Eye (tissue), 1 donor: Measurements from ENCODE around the gene TMEM95.

Experiments used
- DNase-seq: peaks from one replicate; pipeline ENCODE4 v3.0.0-alpha.2; 2015

Gene TMEM95, protein sequence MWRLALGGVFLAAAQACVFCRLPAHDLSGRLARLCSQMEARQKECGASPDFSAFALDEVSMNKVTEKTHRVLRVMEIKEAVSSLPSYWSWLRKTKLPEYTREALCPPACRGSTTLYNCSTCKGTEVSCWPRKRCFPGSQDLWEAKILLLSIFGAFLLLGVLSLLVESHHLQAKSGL

DNA sequence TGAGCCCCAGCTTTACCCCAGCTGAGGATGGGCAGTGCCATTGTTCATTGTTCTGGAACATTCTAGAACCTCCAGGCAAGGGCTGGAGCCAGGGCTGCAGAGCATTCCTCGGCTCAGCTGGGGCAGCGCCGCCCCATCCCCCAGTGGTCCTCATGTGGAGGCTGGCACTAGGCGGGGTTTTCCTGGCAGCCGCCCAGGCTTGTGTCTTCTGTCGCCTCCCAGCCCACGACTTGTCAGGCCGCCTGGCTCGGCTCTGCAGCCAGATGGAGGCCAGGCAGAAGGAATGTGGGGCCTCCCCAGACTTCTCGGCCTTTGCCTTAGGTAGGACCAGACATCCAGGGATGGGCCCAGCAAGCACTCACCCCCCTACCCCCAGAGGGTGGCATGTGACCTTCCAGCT, at the start of gene TMEM95:
Gene TMEM95, plus strand, starts transcription at position 104 of the 400 bp plus-strand sequence. Its CDS starts 49 bp downstream, at position 153.
- DNase-seq, result peak; percentile 39

DNA sequence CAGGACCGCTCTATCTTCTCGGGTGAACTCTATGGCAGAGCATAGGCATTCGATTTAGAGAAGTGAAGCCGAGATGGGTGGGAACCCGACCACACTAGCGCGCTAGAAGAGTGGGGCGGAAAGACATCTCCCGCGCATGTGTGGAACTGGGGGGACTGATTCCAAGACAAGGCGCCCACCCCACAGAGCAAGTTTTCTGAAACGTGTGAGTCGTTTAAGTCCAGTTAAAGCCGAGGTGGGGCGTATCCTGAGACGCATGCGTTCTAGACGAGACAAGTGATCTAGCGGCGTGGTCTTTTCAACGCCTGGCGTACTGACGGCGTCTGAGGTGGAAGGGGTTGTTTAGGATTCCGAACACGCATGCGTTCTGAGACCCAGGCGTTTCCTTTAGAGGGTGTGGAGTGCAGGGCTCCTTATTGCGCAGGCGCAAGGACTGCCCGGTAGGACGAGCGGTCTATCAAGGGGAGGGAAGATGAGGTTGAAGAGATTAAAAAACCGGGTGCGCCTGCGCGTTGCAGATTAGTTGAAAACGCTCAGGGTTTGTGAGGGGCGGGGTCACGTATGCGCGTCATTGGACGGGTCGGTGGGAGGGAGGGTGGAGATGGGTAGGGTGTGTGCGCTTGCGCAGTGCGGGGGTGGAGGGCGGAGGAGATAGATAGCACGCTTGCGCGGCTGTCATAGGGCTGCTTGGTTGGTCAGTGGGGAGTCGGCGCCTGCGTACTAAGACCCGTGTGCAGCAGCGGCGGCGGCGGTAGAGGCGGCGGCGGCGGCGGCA, 47.9 kb upstream of the TMEM95 start, which contains the start of gene EIF5A:
Gene EIF5A, plus strand, starts transcription at position 718 of the 775 bp plus-strand sequence. CDS start 2,008 bp downstream, outside the sequence.
- DNase-seq, result peak; percentile 100

DNA sequence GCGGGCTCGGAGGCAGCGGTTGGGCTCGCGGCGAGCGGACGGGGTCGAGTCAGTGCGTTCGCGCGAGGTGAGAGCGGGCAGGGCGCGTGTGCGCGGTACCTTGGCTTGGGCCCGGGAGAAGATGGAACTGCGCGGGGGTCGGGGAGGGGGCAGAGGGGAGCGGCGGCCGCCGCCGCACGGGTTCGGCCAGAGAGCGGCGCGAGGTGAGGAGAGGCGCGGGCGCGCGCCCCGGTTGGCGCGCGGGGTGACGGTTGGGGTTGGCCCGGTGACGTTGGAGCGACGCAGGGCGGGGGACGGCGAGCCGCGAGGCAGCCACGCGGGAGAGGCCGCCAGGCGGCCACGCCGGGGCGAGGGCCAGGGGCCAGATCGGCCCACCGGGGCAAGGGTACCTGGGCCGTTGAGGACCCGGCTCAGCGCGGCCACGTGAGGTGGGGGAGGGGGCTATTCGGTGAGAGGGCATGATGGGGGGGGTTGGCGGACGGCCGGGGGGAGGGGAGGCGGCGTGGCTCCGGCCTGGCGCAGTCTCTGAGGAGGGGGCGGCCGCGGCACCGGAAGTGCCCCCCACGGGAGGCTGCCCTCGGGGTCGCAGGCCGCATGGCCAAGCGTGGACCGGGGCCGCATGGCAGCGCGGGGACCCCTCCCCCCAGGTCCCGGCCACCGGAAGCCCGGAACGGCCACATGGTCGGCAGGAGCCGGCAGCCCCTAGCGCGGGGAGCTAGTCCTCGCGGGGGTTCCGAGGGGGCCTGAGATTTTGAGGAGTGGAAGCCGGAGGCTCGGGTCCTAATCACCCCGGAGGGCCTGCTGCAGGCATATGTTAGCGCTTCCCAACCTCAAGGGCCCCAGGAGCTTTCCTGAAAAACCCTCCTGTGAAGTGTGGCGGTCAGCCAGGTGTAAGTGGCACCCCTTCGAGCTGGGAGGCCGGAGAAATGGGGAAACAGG, 47.0 kb upstream of the TMEM95 start:
- no peak for DNase-seq

DNA sequence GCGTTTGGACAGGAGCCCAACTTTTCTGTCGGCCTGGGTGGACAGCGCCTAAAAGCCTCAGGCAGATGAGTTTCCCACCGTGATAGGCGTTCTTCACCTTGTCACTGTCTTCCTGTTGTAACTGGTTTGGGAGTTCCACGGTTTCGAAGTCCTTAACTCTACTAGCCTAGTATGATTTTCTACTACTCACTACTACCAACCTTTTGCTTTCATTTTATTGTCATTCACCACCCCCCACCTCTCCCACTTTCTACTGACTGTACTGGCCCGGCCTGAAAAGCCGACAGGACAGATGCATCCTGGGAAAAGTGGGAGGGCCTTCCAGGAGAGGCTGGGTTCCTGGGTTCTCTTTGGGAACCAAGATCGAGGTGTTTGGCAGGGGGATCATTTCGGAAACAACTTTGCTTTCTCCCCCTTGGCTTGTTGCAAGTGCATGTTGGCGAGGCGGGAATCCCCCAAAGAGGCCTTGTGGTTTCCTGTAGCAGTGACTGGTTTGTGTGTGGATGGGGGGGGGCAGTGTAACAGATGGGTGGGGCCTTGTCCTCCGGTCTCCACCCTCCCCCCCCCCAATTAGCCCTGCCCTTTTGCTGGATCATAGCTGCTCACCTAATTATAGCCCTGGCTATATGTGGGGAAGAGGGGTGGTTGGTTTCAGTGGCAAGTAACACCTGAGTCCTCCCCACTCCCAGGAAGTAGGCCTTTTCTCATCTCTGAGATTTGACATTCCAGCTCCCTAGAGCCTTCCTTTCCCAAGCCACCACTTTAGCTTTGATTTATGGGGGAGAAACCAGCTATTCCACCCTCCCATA, 46.1 kb upstream of the TMEM95 start:
- peak; percentile 86 for DNase-seq

DNA sequence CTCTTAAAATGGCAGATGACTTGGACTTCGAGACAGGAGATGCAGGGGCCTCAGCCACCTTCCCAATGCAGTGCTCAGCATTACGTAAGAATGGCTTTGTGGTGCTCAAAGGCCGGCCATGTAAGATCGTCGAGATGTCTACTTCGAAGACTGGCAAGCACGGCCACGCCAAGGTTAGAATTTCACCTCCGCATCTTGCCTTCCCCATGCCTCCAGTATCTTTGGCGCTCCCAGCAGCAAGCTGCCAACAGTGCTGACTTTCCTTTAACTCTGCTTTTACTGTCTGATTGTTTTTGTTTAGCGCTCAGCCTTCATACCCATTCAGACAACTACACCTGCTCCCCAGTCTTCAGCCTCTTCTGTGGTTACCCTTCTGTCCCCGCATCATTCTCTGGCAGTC, 45.3 kb upstream of the TMEM95 start:
- DNase-seq, result no peak

DNA sequence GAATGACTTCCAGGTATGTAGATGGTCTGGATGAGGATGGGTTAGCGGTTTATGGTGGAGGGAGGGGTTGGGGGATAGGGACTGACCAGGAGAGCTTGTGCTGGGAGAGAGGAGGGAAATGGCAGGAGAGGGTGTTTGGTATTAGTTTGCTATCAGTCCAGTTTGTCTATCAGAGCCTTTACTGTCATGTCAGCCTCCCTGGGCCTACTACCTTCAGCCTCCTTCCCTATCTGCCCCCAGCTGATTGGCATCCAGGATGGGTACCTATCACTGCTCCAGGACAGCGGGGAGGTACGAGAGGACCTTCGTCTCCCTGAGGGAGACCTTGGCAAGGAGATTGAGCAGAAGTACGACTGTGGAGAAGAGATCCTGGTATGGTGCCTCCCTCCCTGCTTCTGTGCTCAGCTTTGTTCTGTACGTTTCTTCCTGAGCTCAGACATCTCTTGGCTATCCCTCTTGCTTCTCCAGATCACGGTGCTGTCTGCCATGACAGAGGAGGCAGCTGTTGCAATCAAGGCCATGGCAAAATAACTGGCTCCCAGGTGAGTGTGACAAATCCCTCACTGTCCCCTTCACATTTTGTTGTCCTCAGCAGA, 43.7 kb upstream of the TMEM95 start:
- DNase-seq, result no peak

DNA sequence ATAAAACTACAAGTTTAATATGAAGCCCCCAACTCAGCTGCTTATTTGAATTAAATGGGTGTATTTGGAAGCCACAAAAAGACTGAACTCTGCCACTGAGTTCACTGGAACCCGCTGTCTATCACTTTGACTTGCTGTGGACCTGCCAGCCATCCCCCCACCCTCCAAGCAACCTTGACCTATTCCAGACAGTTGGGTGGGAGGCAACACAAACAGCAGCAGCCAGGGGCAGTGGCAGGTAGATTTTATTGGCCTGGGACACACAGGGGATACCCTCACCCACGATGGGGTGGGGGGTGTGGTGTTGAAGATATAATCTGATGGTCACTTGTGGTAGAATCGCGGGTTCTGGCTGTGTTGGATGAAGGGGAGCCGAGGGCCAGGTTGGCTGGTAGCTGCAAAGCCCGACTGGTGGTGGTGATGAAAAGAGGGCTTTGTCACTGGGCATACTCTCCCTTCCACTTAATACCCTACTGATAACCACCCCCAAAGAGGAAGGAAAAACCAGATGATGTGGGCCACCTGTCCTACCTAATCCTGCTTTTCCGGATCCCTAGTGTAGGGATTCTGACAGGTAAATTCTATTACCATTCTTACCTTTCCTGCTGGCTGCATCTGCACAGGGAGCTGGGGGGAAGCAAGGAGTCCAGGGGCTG, 42.4 kb upstream of the TMEM95 start:
- DNase-seq, result no peak

DNA sequence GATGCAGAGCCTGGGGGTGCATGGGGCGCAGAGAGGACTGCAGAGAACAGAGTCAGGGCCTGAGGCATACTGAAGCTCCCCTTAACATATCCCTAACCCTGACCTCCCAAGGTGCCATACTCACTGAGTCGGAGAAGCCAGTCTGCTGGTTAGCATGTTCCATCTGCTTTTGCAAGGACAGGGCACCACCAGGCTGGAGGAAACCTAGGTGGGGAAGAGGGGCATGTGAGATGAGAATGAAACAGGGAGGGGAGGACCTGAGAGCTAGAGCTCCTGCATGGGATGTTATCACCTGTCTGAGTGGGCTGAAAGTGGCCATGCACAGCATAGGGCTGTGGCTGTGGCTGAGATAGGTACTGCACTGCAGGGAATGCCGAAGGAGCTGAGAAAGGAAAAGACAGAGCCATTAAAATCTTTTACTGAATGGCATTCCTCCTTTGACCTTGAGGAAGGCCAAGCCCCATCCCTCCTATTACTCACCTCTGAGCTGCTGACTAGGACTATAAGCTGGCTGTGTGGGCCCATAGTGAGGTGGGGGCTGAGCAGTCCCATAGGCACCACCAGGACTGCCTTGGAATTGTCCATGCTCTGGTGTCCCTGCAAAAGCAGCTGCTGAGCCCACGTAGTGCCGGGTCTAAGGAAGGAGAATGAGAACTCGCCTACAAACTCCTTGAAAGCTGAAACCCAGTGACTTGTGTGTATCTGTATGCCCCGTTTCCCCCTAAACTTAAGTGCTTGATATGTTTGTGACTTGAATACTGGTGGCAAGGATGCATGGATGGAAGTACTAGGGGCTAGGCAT, 41.7 kb upstream of the TMEM95 start:
- no peak for DNase-seq

DNA sequence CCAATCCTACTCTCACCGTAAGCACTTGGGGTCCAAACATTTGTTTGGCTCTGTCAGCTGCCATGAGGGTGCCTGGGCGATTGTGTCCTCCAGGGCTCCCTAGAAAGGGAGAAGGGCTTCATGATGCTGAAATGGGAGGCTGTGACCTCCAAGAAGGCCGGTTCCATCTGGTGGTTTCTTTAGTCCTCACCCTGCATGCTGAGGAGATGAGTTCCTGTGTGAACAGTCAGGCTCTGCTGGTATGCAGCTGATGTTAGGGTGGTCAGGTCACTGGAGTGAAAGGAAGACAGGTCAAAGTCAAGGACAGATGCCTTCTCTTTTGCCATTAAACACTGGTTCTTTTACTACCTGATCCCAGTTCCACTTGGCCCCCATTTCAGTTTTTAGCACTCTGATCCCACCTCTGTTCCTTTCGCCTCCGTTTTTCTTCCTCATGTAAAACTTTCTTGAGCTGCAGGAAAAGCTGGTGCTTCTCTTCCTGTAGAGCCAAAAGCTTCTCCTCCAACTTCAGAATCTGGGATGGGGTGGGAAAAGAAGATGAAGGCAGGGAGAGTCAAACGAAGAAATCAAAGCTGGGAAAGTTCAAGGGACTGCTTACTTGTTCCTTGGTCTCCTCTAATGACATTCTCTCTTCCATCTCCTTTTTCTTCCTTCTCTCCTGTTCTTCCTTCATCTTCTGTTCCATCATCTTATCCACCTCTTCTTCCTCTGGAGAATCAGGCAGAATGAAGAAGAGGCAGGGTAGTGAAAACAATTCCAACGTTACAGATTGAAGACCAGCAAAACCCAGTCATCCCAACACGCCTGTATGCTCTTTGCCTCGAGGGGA, 40.9 kb upstream of the TMEM95 start:
- no peak for DNase-seq

DNA sequence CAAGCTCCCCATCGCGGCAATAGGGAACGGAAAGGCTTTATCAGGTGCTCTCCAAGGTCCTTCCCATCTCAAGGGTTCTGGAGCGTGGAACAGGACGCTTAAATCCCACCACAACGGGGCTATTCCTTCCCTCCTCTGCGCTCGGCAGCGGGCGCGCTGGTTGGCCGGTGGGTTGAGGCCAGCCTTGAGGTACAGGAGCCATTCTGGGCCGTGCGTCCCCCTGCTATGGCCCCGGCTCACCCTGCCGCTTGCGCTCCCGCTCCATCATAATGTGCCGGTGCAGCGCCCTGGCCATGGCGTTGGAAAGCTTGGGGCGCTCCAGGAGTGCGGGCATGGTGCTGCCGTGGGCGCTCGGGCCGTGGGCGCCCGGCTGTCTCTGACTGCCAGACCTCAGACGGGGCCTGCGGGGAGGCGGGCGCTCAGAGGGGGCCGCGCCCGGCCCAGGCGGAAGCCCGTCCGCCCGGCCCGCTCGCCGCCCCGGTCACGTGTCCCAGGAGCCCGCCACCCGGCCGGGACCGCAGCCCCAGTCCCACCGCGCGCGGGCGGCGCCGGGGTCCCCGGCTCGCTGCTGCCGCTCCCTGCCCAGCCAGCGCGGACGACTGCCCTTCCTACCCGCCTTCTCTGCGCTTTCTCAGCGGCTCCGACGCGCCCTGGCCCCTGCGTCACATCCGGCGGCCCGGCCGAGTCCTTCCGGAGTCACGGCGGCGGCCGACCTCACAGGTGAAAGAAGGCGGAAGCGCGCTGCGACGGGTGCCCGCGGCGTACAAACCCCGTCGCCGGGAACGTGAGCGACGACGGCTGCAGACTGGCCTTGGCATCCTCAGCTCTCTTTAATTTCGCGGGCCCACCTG, 40.0 kb upstream of the TMEM95 start, which contains the start of gene GPS2:
Gene GPS2, minus strand, starts transcription at position 642 of the 851 bp plus-strand sequence. Its CDS starts 308 bp downstream, at position 334.
- peak; percentile 93 for DNase-seq

DNA sequence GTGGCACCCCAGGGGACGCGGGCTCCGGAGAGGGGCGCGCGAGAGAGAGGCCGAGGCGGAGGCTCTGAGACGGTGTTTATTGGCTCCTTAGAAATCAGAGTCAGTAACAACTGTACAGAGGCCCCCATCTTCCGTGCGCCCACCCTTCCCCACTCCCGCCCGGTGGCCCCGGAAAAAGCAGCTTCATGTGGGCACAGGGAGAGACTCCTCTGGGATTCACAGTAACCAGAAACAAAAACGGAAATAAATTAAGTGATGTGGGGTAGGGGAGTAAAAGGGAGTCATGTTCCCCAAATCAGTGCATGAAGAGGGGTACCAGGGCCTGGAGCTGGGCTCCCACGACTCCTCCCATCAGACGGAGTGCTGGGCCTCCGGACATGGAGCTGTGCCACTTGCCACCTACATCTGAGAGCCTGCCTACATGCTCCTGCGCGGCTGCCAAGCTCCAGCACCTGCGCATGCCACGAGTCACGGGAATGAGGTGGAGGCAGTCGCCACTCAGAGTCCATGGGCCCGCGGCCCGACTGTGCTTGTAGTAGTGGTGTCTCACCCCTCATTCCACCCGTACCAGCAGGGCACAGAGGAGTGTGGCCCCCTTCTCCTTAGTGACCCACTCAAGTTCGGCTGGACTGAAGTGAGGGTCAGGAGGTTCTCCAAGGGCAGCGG, 39.3 kb upstream of the TMEM95 start:
- DNase-seq, result no peak

DNA sequence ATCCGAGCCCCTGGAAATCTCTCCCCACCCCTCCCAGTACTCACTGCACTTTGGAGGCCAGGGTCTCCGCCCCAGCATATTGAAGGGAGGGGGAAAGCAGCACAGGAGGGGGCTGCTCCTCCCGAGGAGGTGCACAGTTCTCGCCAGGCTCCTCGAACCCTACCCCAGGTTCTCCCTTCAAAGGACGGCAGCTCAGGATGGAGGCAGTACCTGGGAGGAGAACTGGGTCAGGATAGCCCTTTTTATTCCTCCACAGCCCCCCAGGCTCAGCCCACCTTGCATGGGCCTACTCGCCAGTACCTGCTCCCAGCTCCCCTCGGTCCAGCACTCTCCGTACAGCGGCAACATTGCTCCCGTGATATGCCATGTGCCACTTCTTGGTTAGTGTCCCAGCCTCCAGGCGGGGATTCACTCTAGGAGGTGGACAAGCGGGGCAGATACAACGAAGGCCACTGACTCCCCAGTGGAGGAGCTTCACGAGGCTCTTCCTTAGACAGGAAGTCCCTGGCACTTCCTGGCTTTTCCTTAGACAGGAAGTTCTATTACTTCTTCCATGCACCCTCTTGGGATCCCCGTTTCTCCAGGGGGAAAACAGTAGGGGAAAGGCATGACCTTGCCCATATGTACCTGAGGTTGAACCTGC, 37.7 kb upstream of the TMEM95 start:
- no peak for DNase-seq

DNA sequence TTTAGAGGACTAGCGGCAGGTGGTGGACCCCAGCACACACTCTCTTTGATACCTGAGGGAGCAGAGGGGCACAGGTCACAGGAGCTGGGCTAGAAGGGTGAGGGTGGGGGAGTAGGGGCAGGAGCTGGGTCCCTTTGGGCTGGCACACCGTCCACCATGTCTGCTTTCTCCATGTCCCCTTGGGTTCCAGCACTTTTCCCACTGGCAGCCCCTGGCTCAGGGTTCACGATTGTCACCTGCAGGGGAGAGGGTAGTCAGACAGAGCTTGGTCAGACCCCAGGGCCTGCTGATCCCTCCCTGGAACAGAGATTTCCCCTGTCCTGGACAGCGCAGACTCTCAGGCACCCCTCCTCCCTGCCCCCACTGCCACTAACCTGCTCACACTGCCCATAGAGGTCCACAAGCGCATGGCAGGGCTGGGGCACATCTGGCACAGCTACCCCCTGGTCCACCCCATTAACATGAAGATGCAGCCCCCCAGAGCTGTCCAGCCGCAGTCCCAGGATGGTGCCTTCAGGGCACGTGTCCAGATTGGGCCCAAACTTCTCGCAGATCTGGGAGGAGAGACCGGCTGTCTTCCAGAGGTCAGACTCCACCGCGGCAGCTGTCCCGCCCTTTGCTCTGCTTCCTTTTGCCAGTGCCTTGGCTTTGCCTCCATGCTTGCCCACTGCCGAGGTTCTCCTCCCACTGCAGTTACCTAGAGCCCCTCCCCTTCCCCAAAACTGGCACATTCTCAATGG, 36.7 kb upstream of the TMEM95 start:
- no peak for DNase-seq

DNA sequence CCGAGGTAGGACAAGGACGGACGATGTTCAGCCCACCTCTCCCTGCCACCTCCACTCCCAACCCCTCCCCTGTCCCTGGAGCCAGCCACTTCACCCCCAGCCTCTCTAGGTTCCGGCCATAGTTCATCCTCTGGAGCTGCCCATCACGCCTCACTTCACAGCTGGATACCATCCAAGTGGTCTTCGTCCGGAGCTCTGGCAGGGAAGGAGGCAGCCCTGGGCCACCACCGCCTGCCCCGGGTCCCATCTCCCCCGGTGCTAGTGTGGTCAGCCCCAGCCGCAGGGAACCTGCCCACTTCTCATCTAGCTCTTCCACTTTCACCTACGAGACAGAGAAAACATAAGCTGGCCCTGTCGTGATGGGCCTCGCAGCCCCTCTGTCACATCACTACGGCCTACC, 33.5 kb upstream of the TMEM95 start:
- DNase-seq, result no peak

DNA sequence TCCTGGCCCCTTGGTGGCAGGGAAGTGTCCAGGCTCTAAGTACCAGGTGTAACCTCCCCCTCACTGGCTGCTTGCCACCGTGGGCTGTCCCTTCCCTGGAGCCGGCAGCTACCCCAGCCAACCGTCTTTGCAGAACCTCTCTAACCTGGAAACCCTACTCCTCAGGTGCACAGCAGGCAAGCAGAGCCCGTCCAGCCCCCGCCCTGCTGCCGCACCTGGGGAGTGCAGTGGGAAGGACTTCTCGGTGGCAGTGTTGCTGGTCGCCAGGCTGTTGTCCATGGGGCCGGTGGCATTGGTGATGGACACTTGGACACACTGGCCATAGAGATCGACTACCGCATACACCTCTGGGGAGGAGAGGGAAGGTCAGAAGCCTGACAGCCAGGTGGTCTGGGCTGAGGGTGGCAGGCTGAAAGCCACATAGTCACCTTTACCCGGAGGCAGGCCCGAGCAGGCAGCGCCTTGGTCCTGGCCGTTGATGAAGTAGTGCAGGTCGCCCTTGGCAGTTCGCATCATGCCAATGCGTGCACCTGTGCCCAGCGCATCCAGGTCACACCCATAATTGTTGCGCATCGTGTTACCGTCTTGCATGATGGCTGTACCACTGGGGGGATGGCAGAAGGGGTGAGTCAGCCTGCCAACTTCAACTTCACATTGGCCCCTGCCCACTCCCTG, 32.3 kb upstream of the TMEM95 start:
- no peak for DNase-seq
